Measurements from ENCODE around the gene IFT88. TPM values are rescaled to one million over a fixed set of nuclear protein-coding genes. Genes with fewer than 3 reads are reported as not detected.
A peak's percentile ranks its signal among the peaks of the same experiment; 100 is the strongest.

Gene IFT88
- total and polyA plus RNA-seq, 2 of the 4 experiments (the other 2 are of a cell fraction) = 5.5 to 8.6 TPM

DNA sequence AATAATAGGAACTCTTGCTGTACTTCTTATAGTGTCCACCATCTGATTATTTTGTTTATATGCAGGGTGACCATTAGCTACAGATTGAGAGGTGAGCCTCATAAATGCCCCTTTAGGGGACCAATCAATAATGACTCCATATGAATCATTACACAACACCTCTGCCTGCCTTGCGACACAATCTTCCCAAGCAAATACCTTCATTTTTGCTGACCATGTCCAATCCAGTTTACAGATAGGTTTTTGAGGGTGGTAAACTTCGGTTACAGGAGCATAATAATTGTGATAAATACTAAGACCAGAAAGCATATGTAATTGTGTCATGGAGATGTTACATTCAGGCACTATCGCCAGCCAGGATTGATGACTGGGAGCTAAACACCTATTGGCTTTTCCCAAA is 112.9 kb downstream of the IFT88 start:
- no peak overlapping the region for H2AFZ ChIP-seq (replicated peaks; ENCODE audit: low read length, poor library complexity)
- H3K23ac ChIP-seq (ENCODE audit: low read depth, low read length) = no peak overlapping the region
- H3K9me1 ChIP-seq (ENCODE audit: insufficient read depth, low read length) = peaks cover 3% of the 10 kb centered on the region
- no peak overlapping the region for H4K8ac ChIP-seq (ENCODE audit: low read depth in 2 of 2, low read length in 2 of 2)
- no peak overlapping the region for H3K14ac ChIP-seq (replicated peaks; ENCODE audit: low read depth, low read length)
- 0 out of 2 replicates have a peak, but pooled peaks cover 2% of the 10 kb centered on the region for H3K36me3 ChIP-seq (ENCODE audit: control insufficient read depth, insufficient read depth, low read length)
- H2BK5ac ChIP-seq (ENCODE audit: low read depth, low read length, poor library complexity, severe bottlenecking) = no peak overlapping the region
- no peak overlapping the region for H3K4me2 ChIP-seq (ENCODE audit: low read depth, low read length)
- DNase-seq (no peak), ATAC-seq (ENCODE audit: low read depth) (no peak)
- ChIA-PET POLR2A (ENCODE audit: unreplicated experiment) (no interaction called here), CTCF (interaction anchor here (0.8 kb wide), 1 partner anchor 8 kb away, joined by 3 read pairs; no protein-coding TSS in a partner anchor)
- intact Hi-C loops (cut with micrococcal nuclease) (no loop called here), in situ Hi-C loops (cut with MboI; ENCODE audit: low sequenced_read_pairs) (loop anchor here (5.0 kb wide), 1 partner anchor 53 kb away; no protein-coding TSS in a partner anchor), dilution Hi-C loops (cut with HindIII; ENCODE audit: low sequenced_read_pairs, unreplicated experiment) (no loop called here)
- H2BK15ac ChIP-seq (ENCODE audit: low read depth, low read length) = no peak overlapping the region
- H2AK5ac ChIP-seq (ENCODE audit: low read depth, low read length) = no peak overlapping the region
- H2AK9ac ChIP-seq (replicated peaks; ENCODE audit: low read depth, low read length, poor library complexity) = no peak overlapping the region
- no peak overlapping the region for H3K9ac ChIP-seq (ENCODE audit: low read depth, low read length)
- no peak overlapping the region for H3K56ac ChIP-seq (ENCODE audit: extremely low read depth, insufficient read depth, low read length)
- BruUV-seq (replicated peaks) = no TSS peak
- H3K4me1 ChIP-seq (ENCODE audit: control insufficient read depth, insufficient read depth, low read length) = peaks cover 3% of the 10 kb centered on the region; the same call in 1 of the 2 replicates
- H3K79me1 ChIP-seq (ENCODE audit: low read depth in 1 of 2, low read length in 2 of 2) = no peaks in the 10 kb centered on the region
- H3K9me3 ChIP-seq (ENCODE audit: control insufficient read depth, insufficient read depth, low read length) = no peaks in the 10 kb centered on the region
- no peak overlapping the region for H3K4me3 ChIP-seq (ENCODE audit: insufficient read depth, low read depth, low read length)
- no CpG with 5 or more reads among the region's 3 CpGs for WGBS, 2 experiments (ENCODE audit: extremely low coverage in 2 of 2, insufficient read length in 1 of 2)
- H3K27ac ChIP-seq (ENCODE audit: insufficient read depth, low read length) = no peak overlapping the region
- no peak overlapping the region for H4K91ac ChIP-seq (ENCODE audit: insufficient read depth, low read depth, low read length)
- H3K4ac ChIP-seq (ENCODE audit: low read depth, low read length) = no peak overlapping the region
- H4K5ac ChIP-seq (ENCODE audit: low read depth, low read length) = no peak overlapping the region
- no peaks in the 10 kb centered on the region for H3K27me3 ChIP-seq (ENCODE audit: control insufficient read depth, insufficient read depth, low read length)
- H2BK20ac ChIP-seq (ENCODE audit: low read depth, low read length) = no peak overlapping the region
- H2BK120ac ChIP-seq (ENCODE audit: low read depth, low read length) = no peak overlapping the region
- H3K18ac ChIP-seq (ENCODE audit: low read depth, low read length) = no peak overlapping the region
- TF ChIP-seq CEBPB (IDR thresholded peaks at IDR 0.05; ENCODE audit: low read depth, low read length) = peak; percentile 56
- TF ChIP-seq MAFK (IDR thresholded peaks at IDR 0.05; ENCODE audit: low read depth, low read length) = peak; percentile 39; the same call in 1 of the 2 replicates
- no peak for TF ChIP-seq FOS (IDR thresholded peaks at IDR 0.05; ENCODE audit: low read depth, low read length)
- no peaks in the 10 kb centered on the region for H4K20me1 ChIP-seq (ENCODE audit: insufficient read depth, low read length)

Measured in IMR-90 (cell line).